Measurements from ENCODE around the gene LBP. TPM values are rescaled to one million over a fixed set of nuclear protein-coding genes. Genes with fewer than 3 reads are reported as not detected.

LBP gene
- total and polyA plus RNA-seq, 7 donors, result 0.49 to 1.9 TPM; not detected in 5

- DNase-seq, result no peak
- no peak for TF ChIP-seq POLR2AphosphoS5 (IDR thresholded peaks at IDR 0.05)
- TF ChIP-seq CTCF (IDR thresholded peaks at IDR 0.05), result no peak
- TF ChIP-seq EP300 (IDR thresholded peaks at IDR 0.05), result no peak
- TF ChIP-seq POLR2A (IDR thresholded peaks at IDR 0.05), result no peak
- no peak overlapping the region for H3K27ac ChIP-seq
- peaks cover 0 to 12% (median 0%) of the 10 kb centered on the region in 3 donors for H3K27me3 ChIP-seq
- intact Hi-C loops (cut with DNase I), result no loop called here
- no peaks in the 10 kb centered on the region for H3K9me3 ChIP-seq
- no peaks in the 10 kb centered on the region for H3K4me1 ChIP-seq
- H3K4me3 ChIP-seq, result no peak overlapping the region
- no peaks in the 10 kb centered on the region for H3K36me3 ChIP-seq
- 71 to 72% methylated on average over 3 of the region's 3 CpGs for WGBS, 2 donors
These were observed 21.1 kb upstream of the LBP start for GRCh38 chr20:38325167-38325566.

GRCh38 chr20:38325905-38326304 lies 20.4 kb upstream of the LBP start:
- no peak for DNase-seq
- no peak overlapping the region for H3K27ac ChIP-seq
- no peaks in the 10 kb centered on the region for H3K36me3 ChIP-seq
- intact Hi-C loops (cut with DNase I), result no loop called here
- no peaks in the 10 kb centered on the region for H3K4me1 ChIP-seq
- H3K9me3 ChIP-seq, result no peaks in the 10 kb centered on the region
- H3K27me3 ChIP-seq, result peaks cover 0 to 15% (median 0%) of the 10 kb centered on the region in 3 donors
- H3K4me3 ChIP-seq, result no peak overlapping the region
- WGBS, 2 donors, result 87 to 89% methylated on average over 3 of the region's 3 CpGs
- no peak for TF ChIP-seq POLR2A (IDR thresholded peaks at IDR 0.05)

GRCh38 chr20:38326309-38326708 lies 20.0 kb upstream of the LBP start:
- 88 to 92% methylated on average over 7 of the region's 7 CpGs for WGBS, 2 donors

GRCh38 chr20:38330638-38331037 lies 15.6 kb upstream of the LBP start:
- TF ChIP-seq CTCF (IDR thresholded peaks at IDR 0.05) (no peak), EP300 (IDR thresholded peaks at IDR 0.05) (no peak), POLR2A (IDR thresholded peaks at IDR 0.05) (no peak), POLR2AphosphoS5 (IDR thresholded peaks at IDR 0.05) (no peak)
- H3K27me3 ChIP-seq, result peaks cover 0 to 24% (median 0%) of the 10 kb centered on the region in 3 donors
- no peak for DNase-seq

More at GRCh38 chr20:38326309-38326708, 20.0 kb upstream of the LBP start:
- TF ChIP-seq EP300 (IDR thresholded peaks at IDR 0.05) (no peak), CTCF (IDR thresholded peaks at IDR 0.05) (no peak), POLR2A (IDR thresholded peaks at IDR 0.05) (no peak), POLR2AphosphoS5 (IDR thresholded peaks at IDR 0.05) (no peak)
- no peak for DNase-seq
- H3K9me3 ChIP-seq, result no peaks in the 10 kb centered on the region
- H3K4me3 ChIP-seq, result no peak overlapping the region
- H3K36me3 ChIP-seq, result no peaks in the 10 kb centered on the region
- H3K4me1 ChIP-seq, result no peaks in the 10 kb centered on the region
- intact Hi-C loops (cut with DNase I), result no loop called here
- no peak overlapping the region for H3K27ac ChIP-seq
- peaks cover 0 to 18% (median 0%) of the 10 kb centered on the region in 3 donors for H3K27me3 ChIP-seq

GRCh38 chr20:38331245-38331644 lies 15.0 kb upstream of the LBP start:
- TF ChIP-seq EP300 (IDR thresholded peaks at IDR 0.05) (no peak), POLR2AphosphoS5 (IDR thresholded peaks at IDR 0.05) (no peak), CTCF (IDR thresholded peaks at IDR 0.05) (no peak), POLR2A (IDR thresholded peaks at IDR 0.05) (no peak)
- no peak overlapping the region for H3K27ac ChIP-seq
- intact Hi-C loops (cut with DNase I), result no loop called here

More at GRCh38 chr20:38330638-38331037, 15.6 kb upstream of the LBP start:
- H3K27ac ChIP-seq, result no peak overlapping the region
- WGBS, 2 donors, result 36 to 50% methylated on average over 3 of the region's 3 CpGs
- no peaks in the 10 kb centered on the region for H3K9me3 ChIP-seq
- intact Hi-C loops (cut with DNase I), result no loop called here
- H3K4me1 ChIP-seq, result no peaks in the 10 kb centered on the region
- no peaks in the 10 kb centered on the region for H3K36me3 ChIP-seq
- no peak overlapping the region for H3K4me3 ChIP-seq

More at GRCh38 chr20:38331245-38331644, 15.0 kb upstream of the LBP start:
- no peaks in the 10 kb centered on the region for H3K36me3 ChIP-seq
- H3K27me3 ChIP-seq, result peaks cover 0 to 28% (median 0%) of the 10 kb centered on the region in 3 donors
- no peaks in the 10 kb centered on the region for H3K4me1 ChIP-seq
- no peaks in the 10 kb centered on the region for H3K9me3 ChIP-seq
- DNase-seq, result no peak
- H3K4me3 ChIP-seq, result no peak overlapping the region

Measured in sigmoid colon (tissue), 7 donors.